SK-N-SH (cell line): ENCODE measurements around the gene MC1R.
A peak's percentile ranks its signal among the peaks of the same experiment; 100 is the strongest.

Experiments
- EP300 ChIP-seq, 2 experiments: IDR thresholded peaks; 2 replicates each; pipeline versions ENCODE4 v1.4.0 to v1.6.1; 2012; ENCODE audit warnings: borderline replicate concordance in 1 of 2, low read depth in 1 of 2, low read length in 1 of 2
- GABPA ChIP-seq: IDR thresholded peaks from 2 replicates; pipeline ENCODE4 v1.4.0; 2012; ENCODE audit warnings: low read depth, mild to moderate bottlenecking
- POLR2AphosphoS5 ChIP-seq: IDR thresholded peaks from 2 replicates; pipeline ENCODE4 v1.6.1; 2012; ENCODE audit warnings: low read depth, low read length
- RFX5 ChIP-seq: IDR thresholded peaks from 2 replicates; pipeline ENCODE4 v1.6.1; 2012; ENCODE audit warnings: mild to moderate bottlenecking, improper control_type of control experiment, low read length
- TAF1 ChIP-seq: IDR thresholded peaks from 2 replicates; pipeline ENCODE4 v1.6.1; 2012; ENCODE audit warnings: low read depth, mild to moderate bottlenecking, low read length, moderate library complexity, borderline replicate concordance
- TCF12 ChIP-seq: IDR thresholded peaks from 2 replicates; pipeline ENCODE4 v1.4.0; 2012
- TF ChIP-seq, protein P1 (sequence below): fragments of 200-600 bp; sonication (generic); IDR thresholded peaks from 2 replicates; pipeline ENCODE4 v1.6.1; 2017; ENCODE audit warnings: antibody characterized with exemption, mild to moderate bottlenecking, moderate library complexity
- TF ChIP-seq, protein P2 (sequence below): fragments of 150-350 bp; IDR thresholded peaks from 2 replicates; pipeline ENCODE4 v1.6.1; 2016; ENCODE audit warnings: mild to moderate bottlenecking, low read depth, low read length
- TF ChIP-seq, protein P3 (sequence below): fragments of 150-350 bp; IDR thresholded peaks from 2 replicates; pipeline ENCODE4 v1.6.1; 2017; ENCODE audit warnings: antibody characterized with exemption, low read length, low read depth, borderline replicate concordance
- TF ChIP-seq, protein P4 (sequence below): IDR thresholded peaks from 2 replicates; pipeline ENCODE4 v1.6.1; 2012; ENCODE audit warnings: mild to moderate bottlenecking, low read depth, low read length, moderate library complexity

DNA sequence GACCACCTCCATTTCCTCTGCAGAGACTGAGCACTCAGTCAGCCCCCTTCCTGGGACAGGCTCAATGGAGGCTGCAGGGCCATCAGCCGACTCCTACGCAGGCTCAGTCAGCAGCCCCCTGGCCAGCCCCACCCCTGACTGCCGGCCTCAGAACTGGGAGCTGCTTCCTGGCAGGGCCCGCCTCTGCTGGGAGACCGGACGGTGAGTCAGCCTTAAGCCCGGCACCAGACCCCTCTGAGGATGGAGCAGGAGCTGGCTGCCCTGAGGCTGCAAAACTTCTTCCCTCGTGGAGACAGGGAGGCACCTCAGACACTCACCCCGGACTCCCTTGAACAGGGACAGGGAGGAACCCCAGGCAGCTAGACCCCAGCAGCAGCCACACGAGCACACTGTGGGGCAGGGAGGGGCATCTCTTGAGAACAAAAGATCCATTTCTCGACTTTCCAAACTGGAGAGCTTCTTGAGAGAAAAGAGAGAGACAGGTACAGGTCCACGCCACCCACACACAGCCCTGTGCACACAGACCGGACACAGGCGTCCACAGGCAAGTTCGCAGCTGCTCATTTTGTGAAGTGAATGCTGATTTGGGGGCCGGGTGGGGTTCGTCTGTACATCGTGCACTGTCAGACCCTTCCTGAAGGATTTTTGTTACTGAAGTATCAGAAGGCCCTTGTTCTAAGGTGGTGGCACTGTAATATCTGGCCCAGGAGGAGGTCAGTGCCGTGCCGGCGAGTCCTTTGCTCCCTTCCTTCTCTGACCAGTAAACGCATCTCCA lies 3.2 kb downstream of the MC1R start:
- TF ChIP-seq POLR2AphosphoS5 (peak; percentile 96), TCF12 (peak; percentile 71; the same call in 1 of the 2 replicates), RFX5 (no peak), EP300 (IDR thresholded peaks at IDR 0.05; ENCODE audit: borderline replicate concordance in 1 of 2, low read depth in 1 of 2, low read length in 1 of 2) (peak in 1 of 2 experiments; percentile 4; a peak in 1 of 4 replicates), GABPA (no peak), TAF1 (peak; percentile 95)
- TF ChIP-seq, protein P1, sequence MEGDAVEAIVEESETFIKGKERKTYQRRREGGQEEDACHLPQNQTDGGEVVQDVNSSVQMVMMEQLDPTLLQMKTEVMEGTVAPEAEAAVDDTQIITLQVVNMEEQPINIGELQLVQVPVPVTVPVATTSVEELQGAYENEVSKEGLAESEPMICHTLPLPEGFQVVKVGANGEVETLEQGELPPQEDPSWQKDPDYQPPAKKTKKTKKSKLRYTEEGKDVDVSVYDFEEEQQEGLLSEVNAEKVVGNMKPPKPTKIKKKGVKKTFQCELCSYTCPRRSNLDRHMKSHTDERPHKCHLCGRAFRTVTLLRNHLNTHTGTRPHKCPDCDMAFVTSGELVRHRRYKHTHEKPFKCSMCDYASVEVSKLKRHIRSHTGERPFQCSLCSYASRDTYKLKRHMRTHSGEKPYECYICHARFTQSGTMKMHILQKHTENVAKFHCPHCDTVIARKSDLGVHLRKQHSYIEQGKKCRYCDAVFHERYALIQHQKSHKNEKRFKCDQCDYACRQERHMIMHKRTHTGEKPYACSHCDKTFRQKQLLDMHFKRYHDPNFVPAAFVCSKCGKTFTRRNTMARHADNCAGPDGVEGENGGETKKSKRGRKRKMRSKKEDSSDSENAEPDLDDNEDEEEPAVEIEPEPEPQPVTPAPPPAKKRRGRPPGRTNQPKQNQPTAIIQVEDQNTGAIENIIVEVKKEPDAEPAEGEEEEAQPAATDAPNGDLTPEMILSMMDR: no peak
- TF ChIP-seq, protein P2, sequence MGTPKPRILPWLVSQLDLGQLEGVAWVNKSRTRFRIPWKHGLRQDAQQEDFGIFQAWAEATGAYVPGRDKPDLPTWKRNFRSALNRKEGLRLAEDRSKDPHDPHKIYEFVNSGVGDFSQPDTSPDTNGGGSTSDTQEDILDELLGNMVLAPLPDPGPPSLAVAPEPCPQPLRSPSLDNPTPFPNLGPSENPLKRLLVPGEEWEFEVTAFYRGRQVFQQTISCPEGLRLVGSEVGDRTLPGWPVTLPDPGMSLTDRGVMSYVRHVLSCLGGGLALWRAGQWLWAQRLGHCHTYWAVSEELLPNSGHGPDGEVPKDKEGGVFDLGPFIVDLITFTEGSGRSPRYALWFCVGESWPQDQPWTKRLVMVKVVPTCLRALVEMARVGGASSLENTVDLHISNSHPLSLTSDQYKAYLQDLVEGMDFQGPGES: no peak
- TF ChIP-seq, protein P3, sequence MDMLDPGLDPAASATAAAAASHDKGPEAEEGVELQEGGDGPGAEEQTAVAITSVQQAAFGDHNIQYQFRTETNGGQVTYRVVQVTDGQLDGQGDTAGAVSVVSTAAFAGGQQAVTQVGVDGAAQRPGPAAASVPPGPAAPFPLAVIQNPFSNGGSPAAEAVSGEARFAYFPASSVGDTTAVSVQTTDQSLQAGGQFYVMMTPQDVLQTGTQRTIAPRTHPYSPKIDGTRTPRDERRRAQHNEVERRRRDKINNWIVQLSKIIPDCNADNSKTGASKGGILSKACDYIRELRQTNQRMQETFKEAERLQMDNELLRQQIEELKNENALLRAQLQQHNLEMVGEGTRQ: no peak
- TF ChIP-seq, protein P4, sequence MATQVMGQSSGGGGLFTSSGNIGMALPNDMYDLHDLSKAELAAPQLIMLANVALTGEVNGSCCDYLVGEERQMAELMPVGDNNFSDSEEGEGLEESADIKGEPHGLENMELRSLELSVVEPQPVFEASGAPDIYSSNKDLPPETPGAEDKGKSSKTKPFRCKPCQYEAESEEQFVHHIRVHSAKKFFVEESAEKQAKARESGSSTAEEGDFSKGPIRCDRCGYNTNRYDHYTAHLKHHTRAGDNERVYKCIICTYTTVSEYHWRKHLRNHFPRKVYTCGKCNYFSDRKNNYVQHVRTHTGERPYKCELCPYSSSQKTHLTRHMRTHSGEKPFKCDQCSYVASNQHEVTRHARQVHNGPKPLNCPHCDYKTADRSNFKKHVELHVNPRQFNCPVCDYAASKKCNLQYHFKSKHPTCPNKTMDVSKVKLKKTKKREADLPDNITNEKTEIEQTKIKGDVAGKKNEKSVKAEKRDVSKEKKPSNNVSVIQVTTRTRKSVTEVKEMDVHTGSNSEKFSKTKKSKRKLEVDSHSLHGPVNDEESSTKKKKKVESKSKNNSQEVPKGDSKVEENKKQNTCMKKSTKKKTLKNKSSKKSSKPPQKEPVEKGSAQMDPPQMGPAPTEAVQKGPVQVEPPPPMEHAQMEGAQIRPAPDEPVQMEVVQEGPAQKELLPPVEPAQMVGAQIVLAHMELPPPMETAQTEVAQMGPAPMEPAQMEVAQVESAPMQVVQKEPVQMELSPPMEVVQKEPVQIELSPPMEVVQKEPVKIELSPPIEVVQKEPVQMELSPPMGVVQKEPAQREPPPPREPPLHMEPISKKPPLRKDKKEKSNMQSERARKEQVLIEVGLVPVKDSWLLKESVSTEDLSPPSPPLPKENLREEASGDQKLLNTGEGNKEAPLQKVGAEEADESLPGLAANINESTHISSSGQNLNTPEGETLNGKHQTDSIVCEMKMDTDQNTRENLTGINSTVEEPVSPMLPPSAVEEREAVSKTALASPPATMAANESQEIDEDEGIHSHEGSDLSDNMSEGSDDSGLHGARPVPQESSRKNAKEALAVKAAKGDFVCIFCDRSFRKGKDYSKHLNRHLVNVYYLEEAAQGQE: peak; percentile 78
